CD4-positive, alpha-beta T cell (primary cell): ENCODE results near the gene SPDYE1. TPM values are rescaled to one million over a fixed set of nuclear protein-coding genes. Genes with fewer than 3 reads are reported as not detected.
"Not testable (repeated sequence)": the region's sequence is repeated elsewhere in the genome, so short reads cannot be mapped to it uniquely, and the experiment has no call there.

ENCODE experiments used
- ATAC-seq: fragments of 200-7000 bp; cut with Tn5 transposase; one replicate; pipeline ENCODE4 v1.10.0; 2022; ENCODE audit warnings: mild to moderate bottlenecking; ENCODE audit not compliant: poor library complexity
- CTCF ChIA-PET: fragments of 350-600 bp; sonication (Branson Sonifier 250); formaldehyde crosslinking; loops from one replicate; lab custom pipeline; 2021; ENCODE audit warnings: antibody characterized with exemption, inconsistent platforms; lab: Charles Lee
- POLR2A ChIA-PET: fragments of 350-600 bp; sonication (Branson Sonifier 250); formaldehyde crosslinking; loops from one replicate; lab custom pipeline; 2021; ENCODE audit warnings: antibody characterized with exemption, inconsistent platforms; lab: Charles Lee
- DNase-seq, 14 experiments: peaks; one replicate each; pipeline ENCODE4 v3.0.0-alpha.2; 2013 to 2020; ENCODE audit warnings: mixed read lengths in 2 of 14
- H3K27ac ChIP-seq, 2 donors: one replicate each; pipeline versions ENCODE4 v1.5.1 to v1.7.0; 2013; ENCODE audit warnings: low read length in 2 of 2, low read depth in 1 of 2, mild to moderate bottlenecking in 1 of 2
- H3K27me3 ChIP-seq, 2 experiments: 1 replicate in 1 of 2; 2 replicates in 1 of 2; pipeline versions ENCODE4 v1.6.1 to v1.7.0; 2013; ENCODE audit warnings: low read length in 2 of 2, control low read depth in 1 of 2, mild to moderate bottlenecking in 1 of 2, moderate library complexity in 1 of 2; ENCODE audit not compliant: insufficient read depth in 2 of 2, control insufficient read depth in 1 of 2
- H3K36me3 ChIP-seq: one replicate; pipeline ENCODE4 v1.6.1; 2013; ENCODE audit warnings: low read length, control low read depth; ENCODE audit not compliant: insufficient read depth
- H3K4me1 ChIP-seq: one replicate; pipeline ENCODE4 v1.6.1; 2013; ENCODE audit warnings: low read length, control low read depth; ENCODE audit not compliant: insufficient read depth
- H3K4me3 ChIP-seq: one replicate; pipeline ENCODE4 v1.5.1; 2013; ENCODE audit warnings: mild to moderate bottlenecking, low read length, moderate library complexity
- H3K9me3 ChIP-seq, 2 experiments: 1 replicate in 1 of 2; 2 replicates in 1 of 2; pipeline versions ENCODE4 v1.6.1 to v1.7.0; 2013; ENCODE audit warnings: low read length in 2 of 2, mild to moderate bottlenecking in 2 of 2, control low read depth in 1 of 2, moderate library complexity in 1 of 2; ENCODE audit not compliant: control insufficient read depth in 1 of 2, insufficient read depth in 1 of 2
- H3K27ac Mint-ChIP-seq: one replicate; pipeline ENCODE4 v1.8.0; 2020; ENCODE audit warnings: mixed read lengths
- H3K27me3 Mint-ChIP-seq: one replicate; pipeline ENCODE4 v1.8.0; 2021; ENCODE audit warnings: mixed read lengths
- H3K36me3 Mint-ChIP-seq: one replicate; pipeline ENCODE4 v1.8.0; 2021; ENCODE audit warnings: low read depth, mixed read lengths
- H3K4me1 Mint-ChIP-seq: one replicate; pipeline ENCODE4 v1.8.0; 2021; ENCODE audit warnings: low read depth, mixed read lengths
- H3K4me3 Mint-ChIP-seq: one replicate; pipeline ENCODE4 v1.8.0; 2020; ENCODE audit warnings: mild to moderate bottlenecking, mixed read lengths
- H3K9me3 Mint-ChIP-seq: one replicate; pipeline ENCODE4 v1.8.0; 2020; ENCODE audit warnings: mixed read lengths
- CTCF ChIP-seq: fragments of 200-600 bp; IDR thresholded peaks from one replicate; pipeline ENCODE4 v1.8.0; 2022; ENCODE audit warnings: antibody characterized with exemption, mild to moderate bottlenecking
- intact Hi-C, 2 experiments: fragments of 100-400 bp; cut with DNase I in 1 of 2; cut with micrococcal nuclease in 1 of 2; formaldehyde crosslinking; loops; one replicate each; pipeline versions ENCODE4 v1.15.1 to v1.9.0; 2023 to 2025; cut with DNase I, micrococcal nuclease
- polyA plus RNA-seq, 2 donors: library from polyadenylated mRNA; unstranded; fragments of 120-200 nt; gene quantifications; one replicate each; pipeline ENCODE4 v1.2.1, GENCODE V29; 2013
- total RNA-seq, 174 experiments: library from RNA in 2 of 174; stranded (reverse) in 2 of 174; gene quantifications; one replicate each; pipeline ENCODE4 v1.2.3 and lab custom pipeline; 2021 to 2026

SPDYE1 gene
- total RNA-seq, result not detected
- 0.88 TPM for polyA plus RNA-seq (2013, experiment 1 of 2)
- polyA plus RNA-seq (2013, experiment 2 of 2), result 1.3 TPM
- total RNA-seq (lab: John Stamatoyannopoulos, UW), result 0 to 0.24 (median 0) reads per million in 172 experiments

GRCh38 chr7:43997532-43997931 lies at the start of gene SPDYE1:
SPDYE1 (plus strand) TSS chr7:43997897; CDS start chr7:43999950, 2,053 bp downstream.
- H3K36me3 ChIP-seq, H3K27me3 ChIP-seq, ATAC-seq, H3K27ac ChIP-seq, H3K4me3 Mint-ChIP-seq, H3K27me3 Mint-ChIP-seq, H3K9me3 Mint-ChIP-seq, POLR2A ChIA-PET, H3K36me3 Mint-ChIP-seq, H3K4me1 ChIP-seq, H3K4me1 Mint-ChIP-seq, H3K4me3 ChIP-seq, DNase-seq, intact Hi-C loops, H3K9me3 ChIP-seq, H3K27ac Mint-ChIP-seq, CTCF ChIA-PET: not testable (repeated sequence)

- no peak overlapping the region for H3K4me3 ChIP-seq
- H3K27me3 ChIP-seq, result no peaks in the 10 kb centered on the region
- H3K36me3 Mint-ChIP-seq, result peaks cover 51% of the 10 kb centered on the region
- no peak overlapping the region for H3K4me3 Mint-ChIP-seq
- H3K9me3 Mint-ChIP-seq, result no peaks in the 10 kb centered on the region
- no peak overlapping the region for H3K27ac Mint-ChIP-seq
- TF ChIP-seq CTCF, result no peak
- no peak overlapping the region for H3K27ac ChIP-seq
- peaks cover 9% of the 10 kb centered on the region for H3K4me1 ChIP-seq
- POLR2A ChIA-PET, result no interaction called here
- intact Hi-C loops, result no loop called here
- H3K4me1 Mint-ChIP-seq, result peaks cover 19% of the 10 kb centered on the region
- H3K9me3 ChIP-seq, result no peaks in the 10 kb centered on the region
- no peak for DNase-seq
- H3K36me3 ChIP-seq, result peaks cover 37% of the 10 kb centered on the region
- no peak for ATAC-seq
- H3K27me3 Mint-ChIP-seq, result no peaks in the 10 kb centered on the region
- CTCF ChIA-PET, result no interaction called here
Measured at GRCh38 chr7:43952028-43952427, 45.7 kb upstream of the SPDYE1 start.

GRCh38 chr7:43953071-43953470 lies 44.6 kb upstream of the SPDYE1 start:
- TF ChIP-seq CTCF, result no peak
- Mint-ChIP-seq H3K36me3 (peaks cover 41% of the 10 kb centered on the region), H3K27ac (no peak overlapping the region), H3K4me3 (no peak overlapping the region), H3K9me3 (no peaks in the 10 kb centered on the region), H3K27me3 (no peaks in the 10 kb centered on the region), H3K4me1 (peaks cover 19% of the 10 kb centered on the region)
- CTCF ChIA-PET, result no interaction called here
- no peak overlapping the region for H3K27ac ChIP-seq
- POLR2A ChIA-PET, result no interaction called here
- H3K4me1 ChIP-seq, result peaks cover 9% of the 10 kb centered on the region
- intact Hi-C loops, result no loop called here
- ATAC-seq, result no peak
- no peak for DNase-seq
- H3K9me3 ChIP-seq, result no peaks in the 10 kb centered on the region
- peaks cover 37% of the 10 kb centered on the region for H3K36me3 ChIP-seq
- no peak overlapping the region for H3K4me3 ChIP-seq
- no peaks in the 10 kb centered on the region for H3K27me3 ChIP-seq
